ENCODE results near the gene ELOVL7.
A peak's percentile ranks its signal among the peaks of the same experiment; 100 is the strongest.

Gene ELOVL7

DNA sequence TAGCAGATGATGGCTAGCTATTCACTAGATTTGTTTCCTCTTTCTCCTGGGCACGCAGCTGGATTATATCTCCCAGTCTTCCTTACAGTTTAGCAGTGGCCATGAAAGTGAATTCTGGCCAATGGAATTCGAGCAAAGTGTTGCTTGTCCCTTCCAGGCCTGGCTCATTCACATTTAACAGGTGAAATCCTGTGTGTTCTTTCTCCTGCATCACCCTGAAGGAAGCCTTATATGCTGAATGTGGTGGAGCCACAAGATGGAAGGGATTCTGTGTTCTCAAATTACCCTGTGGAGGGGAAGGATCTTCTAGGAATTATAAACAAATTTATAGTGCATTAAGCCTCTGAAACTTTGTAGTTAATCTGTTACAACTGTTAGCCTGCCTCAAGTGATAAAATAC, 8.2 kb upstream of the ELOVL7 start:
- no peak for DNase-seq (ENCODE audit: low spot score)
- TF ChIP-seq, protein P1, sequence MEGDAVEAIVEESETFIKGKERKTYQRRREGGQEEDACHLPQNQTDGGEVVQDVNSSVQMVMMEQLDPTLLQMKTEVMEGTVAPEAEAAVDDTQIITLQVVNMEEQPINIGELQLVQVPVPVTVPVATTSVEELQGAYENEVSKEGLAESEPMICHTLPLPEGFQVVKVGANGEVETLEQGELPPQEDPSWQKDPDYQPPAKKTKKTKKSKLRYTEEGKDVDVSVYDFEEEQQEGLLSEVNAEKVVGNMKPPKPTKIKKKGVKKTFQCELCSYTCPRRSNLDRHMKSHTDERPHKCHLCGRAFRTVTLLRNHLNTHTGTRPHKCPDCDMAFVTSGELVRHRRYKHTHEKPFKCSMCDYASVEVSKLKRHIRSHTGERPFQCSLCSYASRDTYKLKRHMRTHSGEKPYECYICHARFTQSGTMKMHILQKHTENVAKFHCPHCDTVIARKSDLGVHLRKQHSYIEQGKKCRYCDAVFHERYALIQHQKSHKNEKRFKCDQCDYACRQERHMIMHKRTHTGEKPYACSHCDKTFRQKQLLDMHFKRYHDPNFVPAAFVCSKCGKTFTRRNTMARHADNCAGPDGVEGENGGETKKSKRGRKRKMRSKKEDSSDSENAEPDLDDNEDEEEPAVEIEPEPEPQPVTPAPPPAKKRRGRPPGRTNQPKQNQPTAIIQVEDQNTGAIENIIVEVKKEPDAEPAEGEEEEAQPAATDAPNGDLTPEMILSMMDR (IDR thresholded peaks at IDR 0.05; ENCODE audit: borderline replicate concordance, control extremely low read depth, extremely low read depth, insufficient read depth, missing control alignments): no peak
- in situ Hi-C loops (cut with MboI; ENCODE audit: low sequenced_read_pairs, unreplicated experiment): no loop called here

DNA sequence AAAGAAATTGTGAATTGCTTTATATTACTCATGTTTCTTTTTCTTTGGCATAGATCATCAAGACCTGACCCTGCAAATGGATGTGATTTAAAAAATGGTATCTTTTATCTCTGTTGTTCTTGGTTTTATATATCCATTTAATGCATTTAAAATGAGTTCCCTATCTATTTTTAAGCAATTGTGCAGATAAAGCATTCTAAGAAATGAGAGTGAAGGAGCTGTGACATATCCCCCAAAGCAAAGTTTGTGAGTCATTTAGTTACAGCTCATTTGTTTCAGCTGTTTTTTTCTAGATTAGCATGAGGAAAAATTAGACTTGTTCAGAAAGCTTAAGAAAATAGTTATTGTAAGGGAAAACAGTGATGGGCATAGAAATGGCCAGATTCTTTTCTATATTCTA, 7.6 kb upstream of the ELOVL7 start:
- TF ChIP-seq, protein P1 (IDR thresholded peaks at IDR 0.05; ENCODE audit: borderline replicate concordance, control extremely low read depth, extremely low read depth, insufficient read depth, missing control alignments): no peak
- no peak for DNase-seq (ENCODE audit: low spot score)
- in situ Hi-C loops (cut with MboI; ENCODE audit: low sequenced_read_pairs, unreplicated experiment): no loop called here

DNA sequence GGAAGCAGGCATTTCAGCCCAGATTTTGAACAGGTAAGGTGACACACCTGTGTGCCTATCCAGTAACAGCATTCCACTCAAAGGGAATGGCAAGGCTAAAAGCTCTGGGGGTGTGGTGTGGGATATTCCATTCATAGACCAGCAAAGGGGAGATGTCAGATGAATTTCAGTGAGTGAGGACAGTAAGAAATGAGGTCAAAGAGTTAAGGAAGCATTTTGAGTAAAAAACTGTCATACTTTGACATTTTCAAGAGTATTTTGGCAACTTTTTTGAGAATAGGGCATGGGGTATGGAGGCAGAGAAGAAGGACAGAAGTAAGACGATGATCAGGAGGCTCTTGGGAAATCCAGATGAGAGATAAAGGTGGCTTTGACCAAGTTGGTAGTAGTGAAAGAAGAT, 2.2 kb upstream of the ELOVL7 start:
- TF ChIP-seq, protein P1 (IDR thresholded peaks at IDR 0.05; ENCODE audit: borderline replicate concordance, control extremely low read depth, extremely low read depth, insufficient read depth, missing control alignments): no peak
- DNase-seq (ENCODE audit: low spot score): no peak
- in situ Hi-C loops (cut with MboI; ENCODE audit: low sequenced_read_pairs, unreplicated experiment): no loop called here

DNA sequence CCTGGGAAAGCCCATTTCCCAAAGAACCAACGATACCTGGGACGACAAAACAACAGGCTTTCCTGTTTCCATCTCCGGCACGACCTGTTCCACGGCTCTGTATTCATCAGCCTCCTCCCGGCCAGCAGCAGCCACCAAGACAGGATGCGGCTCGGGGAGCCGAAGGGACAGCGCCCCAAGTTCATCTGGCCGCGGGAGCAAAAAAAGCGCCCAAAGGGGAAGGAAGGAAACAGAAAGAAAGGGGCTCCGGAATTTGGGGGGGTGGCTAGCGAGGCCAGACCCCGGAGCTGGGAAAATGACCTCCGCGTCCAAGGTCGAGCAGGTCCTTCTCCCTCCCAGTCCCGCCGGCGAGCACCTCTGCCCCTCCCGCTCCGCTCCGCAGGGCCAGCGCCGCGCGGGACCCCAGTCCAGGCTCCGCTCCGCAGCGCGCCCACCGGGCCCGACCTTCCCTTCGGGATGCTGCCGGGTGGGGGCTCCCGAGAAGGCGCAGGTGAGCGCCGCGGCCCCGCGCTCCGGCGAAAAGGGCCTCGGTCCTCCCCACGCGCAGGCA, 608 bp downstream of the ELOVL7 start:
- in situ Hi-C loops (cut with MboI; ENCODE audit: low sequenced_read_pairs, unreplicated experiment): no loop called here
- TF ChIP-seq, protein P1 (IDR thresholded peaks at IDR 0.05; ENCODE audit: borderline replicate concordance, control extremely low read depth, extremely low read depth, insufficient read depth, missing control alignments): no peak
- DNase-seq (ENCODE audit: low spot score): peak; percentile 56

DNA sequence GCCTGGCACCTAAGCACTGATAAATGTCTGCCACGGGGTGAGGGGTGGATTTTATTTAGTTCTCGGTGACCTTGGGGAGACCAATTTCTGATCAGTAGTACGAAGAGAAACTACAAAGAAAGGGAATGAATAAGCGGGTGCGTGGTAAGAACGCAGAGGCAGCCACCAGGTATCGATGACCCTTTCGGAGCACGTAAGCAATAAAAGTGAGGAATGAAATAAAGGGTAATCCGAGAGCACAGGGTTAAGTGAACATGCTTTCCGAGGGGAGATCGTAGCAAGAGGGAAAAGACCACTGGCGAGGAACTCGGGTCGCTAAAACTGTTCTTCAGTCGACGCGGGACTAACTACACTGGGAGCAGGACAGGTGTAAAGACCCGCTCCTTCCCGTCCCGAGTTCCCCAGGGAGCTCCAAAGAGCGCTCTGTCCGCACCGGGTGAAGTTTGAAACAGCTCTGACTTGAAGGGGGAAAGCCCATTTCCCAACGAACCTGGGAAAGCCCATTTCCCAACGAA, 1.1 kb downstream of the ELOVL7 start:
- in situ Hi-C loops (cut with MboI; ENCODE audit: low sequenced_read_pairs, unreplicated experiment): no loop called here
- TF ChIP-seq, protein P1 (IDR thresholded peaks at IDR 0.05; ENCODE audit: borderline replicate concordance, control extremely low read depth, extremely low read depth, insufficient read depth, missing control alignments): no peak
- DNase-seq (ENCODE audit: low spot score): no peak

DNA sequence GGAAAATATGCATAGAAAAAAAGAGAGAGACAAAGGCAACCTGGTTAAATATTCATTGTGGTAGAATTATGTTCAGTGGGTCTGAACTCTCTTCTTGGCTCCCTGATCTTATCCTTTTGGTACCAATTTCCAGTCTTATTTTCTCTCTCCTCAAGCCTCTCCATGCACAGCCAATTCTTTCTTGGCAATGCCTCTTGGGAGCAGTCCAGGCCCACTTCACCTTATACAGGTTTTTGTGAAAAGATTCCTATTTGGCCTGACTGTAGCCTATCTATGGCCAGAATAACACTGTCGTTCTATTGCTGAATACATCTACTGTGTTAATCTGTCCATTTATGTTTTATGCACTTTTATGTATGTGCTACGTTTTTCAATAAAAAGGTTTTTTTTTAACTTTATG, 2.7 kb downstream of the ELOVL7 start:
- in situ Hi-C loops (cut with MboI; ENCODE audit: low sequenced_read_pairs, unreplicated experiment): no loop called here
- DNase-seq (ENCODE audit: low spot score): no peak
- TF ChIP-seq, protein P1 (IDR thresholded peaks at IDR 0.05; ENCODE audit: borderline replicate concordance, control extremely low read depth, extremely low read depth, insufficient read depth, missing control alignments): no peak
